ENCODE results near the gene CAPN13.

DNA sequence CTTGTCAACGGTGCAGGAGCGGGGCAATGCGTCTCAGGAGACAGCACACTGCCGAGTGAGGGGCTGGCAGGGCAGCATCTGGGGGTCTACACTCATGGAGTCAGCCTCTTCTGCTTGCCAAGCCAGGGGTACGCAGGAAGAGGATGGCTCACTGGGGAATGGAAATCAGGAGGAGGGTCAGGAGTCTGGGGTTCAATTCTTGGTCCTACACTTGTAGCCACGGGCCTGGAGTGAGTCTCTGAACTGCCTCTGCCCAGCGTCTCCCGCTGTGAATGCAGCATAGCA is 70.0 kb downstream of the CAPN13 start:
- no peak for TF ChIP-seq CTCF (IDR thresholded peaks at IDR 0.05)
- no peak for TF ChIP-seq POLR2A (IDR thresholded peaks at IDR 0.05)

Data from testis (tissue), 2 donors.